Transverse colon (tissue), 4 donors: ENCODE results near the gene S100G. TPM values are rescaled to one million over a fixed set of nuclear protein-coding genes. Genes with fewer than 3 reads are reported as not detected.

ENCODE experiments used
- DNase-seq: peaks from one replicate; pipeline ENCODE4 v3.0.0-alpha.2; 2019
- H3K27ac ChIP-seq, 4 donors: fragments of 200-600 bp; sonication (generic); 2 replicates each; pipeline ENCODE4 v1.5.1; 2016 to 2018; ENCODE audit warnings: inconsistent platforms in 4 of 4
- H3K27me3 ChIP-seq: fragments of 200-600 bp; sonication (generic); 2 replicates; pipeline ENCODE4 v1.5.1; 2017; ENCODE audit warnings: inconsistent platforms
- H3K36me3 ChIP-seq, 4 donors: fragments of 200-600 bp; sonication (generic); 2 replicates each; pipeline ENCODE4 v1.5.1; 2017 to 2019; ENCODE audit warnings: inconsistent platforms in 4 of 4
- H3K4me1 ChIP-seq, 4 donors: fragments of 200-600 bp; sonication (generic); 2 replicates each; pipeline ENCODE4 v1.5.1; 2017 to 2020; ENCODE audit warnings: inconsistent platforms in 4 of 4
- H3K4me3 ChIP-seq, 4 donors: fragments of 200-600 bp; sonication (generic); 1 replicate in 1 of 4; 2 replicates in 3 of 4; pipeline versions ENCODE4 v1.5.1 to v1.6.1; 2017 to 2019; ENCODE audit warnings: inconsistent platforms in 4 of 4
- H3K9me3 ChIP-seq, 2 donors: fragments of 200-600 bp; sonication (generic); 2 replicates each; pipeline ENCODE4 v1.5.1; 2017 to 2019; ENCODE audit warnings: inconsistent platforms in 2 of 2
- CTCF ChIP-seq, 5 experiments: fragments of 200-600 bp in 3 of 5; fragments of 450-650 bp in 2 of 5; sonication (generic) in 3 of 5; IDR thresholded peaks; 1 replicate in 2 of 5; 2 replicates in 3 of 5; pipeline ENCODE4 v1.5.1; 2016 to 2017; ENCODE audit warnings: antibody characterized with exemption in 5 of 5, inconsistent platforms in 3 of 5, mild to moderate bottlenecking in 2 of 5, moderate library complexity in 1 of 5
- EP300 ChIP-seq: sonication (generic); formaldehyde crosslinking; IDR thresholded peaks from one replicate; pipeline ENCODE4 v1.6.1; 2017; ENCODE audit warnings: antibody characterized with exemption, low read depth
- POLR2A ChIP-seq: fragments of 450-650 bp; IDR thresholded peaks from one replicate; pipeline ENCODE4 v1.6.1; 2016; ENCODE audit warnings: antibody characterized with exemption, mild to moderate bottlenecking, moderate library complexity
- POLR2AphosphoS5 ChIP-seq, 3 donors: sonication (generic); formaldehyde crosslinking; IDR thresholded peaks; one replicate each; pipeline ENCODE4 v1.6.1; 2016; ENCODE audit warnings: antibody characterized with exemption in 3 of 3
- WGBS, 2 donors: methylation state at CpG; one replicate each; pipeline ENCODE4 v1.1.5; 2018; ENCODE audit warnings: low coverage in 1 of 2; 5-methylcytosine and 5-hydroxymethylcytosine counted together
- in situ Hi-C, 4 donors: fragments of 200-750 bp; cut with MboI; loops; one replicate each; pipeline versions ENCODE4 v1.15.0 to v1.15.1; 2017; ENCODE audit warnings: low sequenced_read_pairs in 3 of 4, low pct_ligation_motif_present in 1 of 4, low pct_unique_long_range_greater_than_20kb in 1 of 4
- intact Hi-C: fragments of 100-400 bp; cut with DNase I; formaldehyde crosslinking; loops from one replicate; pipeline ENCODE4 v1.15.1; 2023; ENCODE audit warnings: low total_unique reads
- total RNA-seq, 4 donors: library from RNA; depleted of rRNA; stranded (reverse); fragments of >200 nt; gene quantifications; one replicate each; pipeline ENCODE4 v1.1.0, GENCODE V29; 2016

Gene S100G
- total RNA-seq, 4 donors from 2014 or later: not detected

GRCh38 chrX:16658284-16658683 is 8.3 kb downstream of the S100G start:
- no peak for DNase-seq
- in situ Hi-C loops: loop anchor here in 2 of 4 donors (25.0 kb wide), 1 partner anchor 221 kb away; no protein-coding TSS in a partner anchor

GRCh38 chrX:16659321-16659720 is 9.4 kb downstream of the S100G start:
- TF ChIP-seq CTCF (IDR thresholded peaks at IDR 0.05) (no peak), POLR2AphosphoS5 (IDR thresholded peaks at IDR 0.05) (no peak), POLR2A (no peak), EP300 (no peak)
- intact Hi-C loops: no loop called here
- Histone ChIP-seq H3K4me1 (no peaks in the 10 kb centered on the region), H3K27me3 (no peaks in the 10 kb centered on the region), H3K27ac (no peak overlapping the region), H3K4me3 (no peak overlapping the region), H3K9me3 (no peaks in the 10 kb centered on the region), H3K36me3 (no peaks in the 10 kb centered on the region)
- WGBS, 2 donors: 72% methylated on average over 1 of the region's 1 CpG; no CpG with 5 or more reads in 1 of the 2 donors
- in situ Hi-C loops: loop anchor here in 2 of 4 donors (25.0 kb wide), 1 partner anchor 222 kb away; no protein-coding TSS in a partner anchor
- no peak for DNase-seq

More at GRCh38 chrX:16658284-16658683, 8.3 kb downstream of the S100G start:
- no peaks in the 10 kb centered on the region for H3K27me3 ChIP-seq
- no peak overlapping the region for H3K4me3 ChIP-seq
- no peaks in the 10 kb centered on the region for H3K36me3 ChIP-seq
- no peak for TF ChIP-seq EP300
- TF ChIP-seq CTCF (IDR thresholded peaks at IDR 0.05): no peak
- TF ChIP-seq POLR2AphosphoS5 (IDR thresholded peaks at IDR 0.05): no peak
- no peak for TF ChIP-seq POLR2A
- 91% methylated on average over 2 of the region's 2 CpGs; no CpG with 5 or more reads in 1 of the 2 donors for WGBS, 2 donors
- intact Hi-C loops: no loop called here
- no peaks in the 10 kb centered on the region for H3K9me3 ChIP-seq
- no peak overlapping the region for H3K27ac ChIP-seq
- no peaks in the 10 kb centered on the region for H3K4me1 ChIP-seq

GRCh38 chrX:16661495-16661894 is 11.5 kb downstream of the S100G start:
- Histone ChIP-seq H3K27me3 (no peaks in the 10 kb centered on the region), H3K36me3 (no peaks in the 10 kb centered on the region), H3K4me1 (no peaks in the 10 kb centered on the region), H3K9me3 (no peaks in the 10 kb centered on the region), H3K27ac (no peak overlapping the region), H3K4me3 (no peak overlapping the region)
- intact Hi-C loops (no loop called here), in situ Hi-C loops (loop anchor here in 2 of 4 donors (25.0 kb wide), 1 partner anchor 224 kb away; no protein-coding TSS in a partner anchor)
- TF ChIP-seq POLR2A: no peak
- TF ChIP-seq CTCF (IDR thresholded peaks at IDR 0.05): no peak
- no peak for TF ChIP-seq EP300
- TF ChIP-seq POLR2AphosphoS5 (IDR thresholded peaks at IDR 0.05): no peak
- DNase-seq: no peak
- WGBS, 2 donors: 59% methylated on average over 2 of the region's 2 CpGs; no CpG with 5 or more reads in 1 of the 2 donors

- intact Hi-C loops: no loop called here
- WGBS, 2 donors: 36% methylated on average over 2 of the region's 2 CpGs; no CpG with 5 or more reads in 1 of the 2 donors
- DNase-seq: no peak
Measured at GRCh38 chrX:16662402-16662801, 12.4 kb downstream of the S100G start.

More at GRCh38 chrX:16662402-16662801, 12.4 kb downstream of the S100G start:
- no peaks in the 10 kb centered on the region for H3K9me3 ChIP-seq
- TF ChIP-seq POLR2AphosphoS5 (IDR thresholded peaks at IDR 0.05) (no peak), POLR2A (no peak), CTCF (IDR thresholded peaks at IDR 0.05) (no peak), EP300 (no peak)
- in situ Hi-C loops: loop anchor here in 2 of 4 donors (25.0 kb wide), 1 partner anchor 225 kb away; no protein-coding TSS in a partner anchor
- H3K4me3 ChIP-seq: no peak overlapping the region
- H3K36me3 ChIP-seq: no peaks in the 10 kb centered on the region
- no peaks in the 10 kb centered on the region for H3K4me1 ChIP-seq
- H3K27me3 ChIP-seq: no peaks in the 10 kb centered on the region
- no peak overlapping the region for H3K27ac ChIP-seq
